ENCODE data around the gene TPM1.
A peak's percentile ranks its signal among the peaks of the same experiment; 100 is the strongest.

TPM1 gene

GRCh38 chr15:63046917-63047760, 4.6 kb downstream of the TPM1 start:
- Histone ChIP-seq H4K20me1 (peaks cover 11% of the 10 kb centered on the region; the same call in 1 of the 2 replicates), H3K4me1 (peaks cover 12% of the 10 kb centered on the region), H3K9ac (no peak overlapping the region), H3K27me3 (peaks cover 57% of the 10 kb centered on the region), H3K9me3 (peaks cover 8% of the 10 kb centered on the region; the same call in 1 of the 2 replicates), H3K4me3 (peak overlapping the region; percentile 85), H3K4me2 (peak overlapping the region; percentile 95), H3K36me3 (no peaks in the 10 kb centered on the region), H3K27ac (no peak overlapping the region)
- TF ChIP-seq Cebpa-rat (IDR thresholded peaks at IDR 0.05), result no peak

- Histone ChIP-seq H3K36me3 (no peaks in the 10 kb centered on the region), H3K27ac (peak overlapping the region; percentile 48; the same call in 1 of the 2 replicates), H3K4me3 (peak overlapping the region; percentile 85), H3K9me3 (peaks cover 2% of the 10 kb centered on the region; the same call in 1 of the 2 replicates), H4K20me1 (peaks cover 11% of the 10 kb centered on the region; the same call in 1 of the 2 replicates), H3K4me2 (peak overlapping the region; percentile 95), H3K4me1 (peaks cover 12% of the 10 kb centered on the region), H3K9ac (peak overlapping the region; percentile 77), H3K27me3 (peaks cover 51% of the 10 kb centered on the region)
- no peak for TF ChIP-seq Cebpa-rat (IDR thresholded peaks at IDR 0.05)
These were observed 5.2 kb downstream of the TPM1 start for GRCh38 chr15:63047792-63048114.

- no peaks in the 10 kb centered on the region for H3K36me3 ChIP-seq
- H4K20me1 ChIP-seq, result peaks cover 11% of the 10 kb centered on the region; the same call in 1 of the 2 replicates
- no peak for TF ChIP-seq Cebpa-rat (IDR thresholded peaks at IDR 0.05)
- peaks cover 14% of the 10 kb centered on the region for H3K4me1 ChIP-seq
- H3K9ac ChIP-seq, result peak overlapping the region; percentile 77
- H3K9me3 ChIP-seq, result no peaks in the 10 kb centered on the region; the same call in 1 of the 2 replicates
- H3K27ac ChIP-seq, result peak overlapping the region; percentile 48
- H3K27me3 ChIP-seq, result peaks cover 46% of the 10 kb centered on the region
- peak overlapping the region; percentile 95 for H3K4me2 ChIP-seq
- H3K4me3 ChIP-seq, result peak overlapping the region; percentile 85
These were observed 5.7 kb downstream of the TPM1 start for GRCh38 chr15:63048115-63048775.

GRCh38 chr15:63048776-63049665, 6.5 kb downstream of the TPM1 start:
- H3K4me2 ChIP-seq, result peak overlapping the region; percentile 95
- no peak for TF ChIP-seq Cebpa-rat (IDR thresholded peaks at IDR 0.05)
- H3K4me1 ChIP-seq, result peaks cover 17% of the 10 kb centered on the region
- H3K4me3 ChIP-seq, result peak overlapping the region; percentile 85
- H3K27me3 ChIP-seq, result peaks cover 38% of the 10 kb centered on the region
- no peaks in the 10 kb centered on the region for H3K9me3 ChIP-seq
- peak overlapping the region; percentile 48 for H3K27ac ChIP-seq
- H3K9ac ChIP-seq, result peak overlapping the region; percentile 77
- H4K20me1 ChIP-seq, result 0 out of 2 replicates have a peak, but pooled peaks cover 6% of the 10 kb centered on the region
- H3K36me3 ChIP-seq, result no peaks in the 10 kb centered on the region

- no peak overlapping the region for H3K4me3 ChIP-seq
- H4K20me1 ChIP-seq, result 0 out of 2 replicates have a peak, but pooled peaks cover 6% of the 10 kb centered on the region
- no peak for TF ChIP-seq Cebpa-rat (IDR thresholded peaks at IDR 0.05)
- H3K4me1 ChIP-seq, result peaks cover 17% of the 10 kb centered on the region
- no peaks in the 10 kb centered on the region for H3K9me3 ChIP-seq
- peaks cover 29% of the 10 kb centered on the region for H3K27me3 ChIP-seq
- H3K36me3 ChIP-seq, result no peaks in the 10 kb centered on the region
- no peak overlapping the region; the same call in 1 of the 2 replicates for H3K4me2 ChIP-seq
- no peak overlapping the region for H3K9ac ChIP-seq
- no peak overlapping the region for H3K27ac ChIP-seq
These were observed 7.3 kb downstream of the TPM1 start for GRCh38 chr15:63049783-63050371.

- Histone ChIP-seq H4K20me1 (0 out of 2 replicates have a peak, but pooled peaks cover 6% of the 10 kb centered on the region), H3K9me3 (no peaks in the 10 kb centered on the region), H3K4me2 (no peak overlapping the region), H3K27ac (no peak overlapping the region), H3K27me3 (peaks cover 21% of the 10 kb centered on the region), H3K9ac (no peak overlapping the region), H3K4me1 (peaks cover 17% of the 10 kb centered on the region), H3K4me3 (no peak overlapping the region), H3K36me3 (no peaks in the 10 kb centered on the region)
- TF ChIP-seq Cebpa-rat (IDR thresholded peaks at IDR 0.05), result no peak
These were observed 8.2 kb downstream of the TPM1 start for GRCh38 chr15:63050731-63051155.

GRCh38 chr15:63051156-63052066, 8.9 kb downstream of the TPM1 start:
- H3K4me3 ChIP-seq, result no peak overlapping the region
- 0 out of 2 replicates have a peak, but pooled peaks cover 6% of the 10 kb centered on the region for H4K20me1 ChIP-seq
- H3K27ac ChIP-seq, result no peak overlapping the region
- no peaks in the 10 kb centered on the region for H3K9me3 ChIP-seq
- TF ChIP-seq Cebpa-rat (IDR thresholded peaks at IDR 0.05), result no peak
- no peak overlapping the region for H3K9ac ChIP-seq
- no peaks in the 10 kb centered on the region for H3K36me3 ChIP-seq
- no peak overlapping the region for H3K4me2 ChIP-seq
- H3K27me3 ChIP-seq, result peaks cover 14% of the 10 kb centered on the region
- peaks cover 17% of the 10 kb centered on the region for H3K4me1 ChIP-seq
